HG03175 (cell line): Measurements from ENCODE around the gene WDR74.
"Not testable (repeated sequence)": the region's sequence is repeated elsewhere in the genome, so short reads cannot be mapped to it uniquely, and the experiment has no call there.

Experiments used
- ATAC-seq: cut with Tn5 transposase; IDR thresholded peaks from one replicate; pipeline ENCODE4 v1.9.1; 2021; ENCODE audit warnings: mild to moderate bottlenecking, moderate library complexity; ENCODE audit not compliant: unreplicated experiment

Gene WDR74

GRCh38 chr11:62839050-62839945 is at the start of gene WDR74:
Gene WDR74, minus strand, starts transcription at chr11:62839590. Its CDS starts 20 bp downstream, at chr11:62839570.
- ATAC-seq, result peak; percentile 40

DNA sequence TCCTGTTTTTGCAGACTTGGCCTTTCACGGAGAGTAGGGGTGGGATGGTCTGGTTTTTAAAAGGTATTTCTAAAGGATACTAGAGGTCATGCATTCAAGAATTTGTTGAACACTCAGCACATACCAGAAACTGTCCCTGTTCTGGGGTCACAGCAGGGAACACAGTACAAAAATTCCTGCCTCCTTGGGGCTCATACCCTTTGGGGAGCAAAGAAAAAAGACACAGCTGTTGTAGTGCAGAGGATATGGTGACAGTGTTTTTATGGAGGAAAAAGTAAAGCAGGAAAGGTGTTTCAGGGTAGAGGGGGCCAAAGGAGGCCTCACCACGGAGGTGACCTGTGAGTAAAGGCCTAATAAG is 49.7 kb upstream of the WDR74 start:
- no peak for ATAC-seq

GRCh38 chr11:62888406-62888805 is 49.0 kb upstream of the WDR74 start:
- no peak for ATAC-seq

- no peak for ATAC-seq
Observed at GRCh38 chr11:62885137-62885750, 45.9 kb upstream of the WDR74 start.

GRCh38 chr11:62883673-62884072 is 44.3 kb upstream of the WDR74 start:
- ATAC-seq, result no peak

- ATAC-seq, result no peak
Observed at GRCh38 chr11:62882788-62883501, 43.6 kb upstream of the WDR74 start.

DNA sequence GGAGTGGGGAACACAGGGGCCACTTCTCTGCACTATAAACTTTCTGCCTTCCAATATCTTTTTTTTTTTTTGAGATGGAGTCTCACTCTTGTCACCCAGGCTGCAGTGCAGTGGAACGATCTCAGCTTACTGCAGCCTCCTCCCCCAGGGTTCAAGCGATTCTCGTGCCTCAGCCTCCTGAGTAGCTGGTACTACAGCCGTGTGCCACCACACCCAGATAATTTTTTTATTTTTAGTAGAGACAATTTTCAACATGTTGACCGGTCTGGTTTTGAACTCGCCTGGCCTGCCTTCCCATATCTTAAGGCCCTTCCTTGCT is 43.0 kb upstream of the WDR74 start:
- ATAC-seq, result no peak

- peak; percentile 46 for ATAC-seq
Observed at GRCh38 chr11:62881579-62882430, 42.4 kb upstream of the WDR74 start.

DNA sequence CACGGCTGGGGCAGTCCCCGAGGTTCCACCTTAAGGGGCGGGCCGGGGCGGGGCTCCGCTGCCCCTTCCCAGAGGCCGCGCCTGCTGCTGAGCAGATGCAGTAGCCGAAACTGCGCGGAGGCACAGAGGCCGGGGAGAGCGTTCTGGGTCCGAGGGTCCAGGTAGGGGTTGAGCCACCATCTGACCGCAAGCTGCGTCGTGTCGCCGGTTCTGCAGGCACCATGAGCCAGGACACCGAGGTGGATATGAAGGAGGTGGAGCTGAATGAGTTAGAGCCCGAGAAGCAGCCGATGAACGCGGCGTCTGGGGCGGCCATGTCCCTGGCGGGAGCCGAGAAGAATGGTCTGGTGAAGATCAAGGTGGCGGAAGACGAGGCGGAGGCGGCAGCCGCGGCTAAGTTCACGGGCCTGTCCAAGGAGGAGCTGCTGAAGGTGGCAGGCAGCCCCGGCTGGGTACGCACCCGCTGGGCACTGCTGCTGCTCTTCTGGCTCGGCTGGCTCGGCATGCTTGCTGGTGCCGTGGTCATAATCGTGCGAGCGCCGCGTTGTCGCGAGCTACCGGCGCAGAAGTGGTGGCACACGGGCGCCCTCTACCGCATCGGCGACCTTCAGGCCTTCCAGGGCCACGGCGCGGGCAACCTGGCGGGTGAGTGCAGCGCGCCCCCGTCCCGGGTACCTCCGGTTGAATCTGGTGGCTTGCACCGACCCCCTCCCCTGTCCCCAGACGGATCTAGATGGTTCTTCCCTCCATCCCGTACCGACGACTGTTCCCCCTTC is 41.6 kb upstream of the WDR74 start, which contains the start of gene SLC3A2:
SLC3A2 (plus strand) TSS at position 94 of the 776 bp plus-strand sequence; CDS start at position 222, 128 bp downstream.
- ATAC-seq, result peak; percentile 82

- peak; percentile 14 for ATAC-seq
Observed at GRCh38 chr11:62880231-62880802, 40.9 kb upstream of the WDR74 start.

DNA sequence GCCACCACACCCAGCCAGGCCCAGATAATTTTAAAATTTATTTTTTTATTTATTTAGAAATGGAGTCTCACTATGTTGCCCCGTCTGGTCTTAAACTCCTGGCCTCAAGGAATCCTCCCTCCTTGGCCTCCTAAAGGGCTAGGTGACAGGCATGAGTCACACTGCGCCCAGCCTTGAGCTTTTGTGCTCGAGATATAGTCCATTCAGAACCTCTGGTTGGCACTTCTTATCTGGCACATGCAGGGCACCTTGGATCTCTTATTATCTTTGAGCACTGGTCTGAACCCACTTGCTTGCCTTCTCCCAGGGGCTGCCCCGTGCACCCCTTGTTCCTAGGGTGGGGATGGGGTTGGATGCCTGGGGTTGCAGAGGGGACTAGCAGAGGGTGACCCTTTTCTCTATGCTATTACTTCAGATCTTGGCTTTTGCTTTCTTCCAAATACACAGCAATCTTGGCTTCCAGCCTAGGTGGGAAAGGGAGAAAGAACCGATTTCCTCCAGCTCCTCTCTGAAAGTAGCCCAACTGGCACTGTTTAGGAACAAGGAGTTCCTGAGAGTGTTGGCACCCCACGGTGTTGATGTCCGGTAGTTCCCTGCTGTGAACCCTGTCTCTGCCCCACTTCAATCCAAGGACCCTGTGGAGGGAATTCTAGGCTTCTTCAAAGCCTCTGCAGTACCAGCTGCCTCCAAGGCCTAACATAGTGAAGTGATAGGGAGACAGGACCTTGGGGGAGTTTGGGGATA is 40.0 kb upstream of the WDR74 start:
- ATAC-seq, result no peak

DNA sequence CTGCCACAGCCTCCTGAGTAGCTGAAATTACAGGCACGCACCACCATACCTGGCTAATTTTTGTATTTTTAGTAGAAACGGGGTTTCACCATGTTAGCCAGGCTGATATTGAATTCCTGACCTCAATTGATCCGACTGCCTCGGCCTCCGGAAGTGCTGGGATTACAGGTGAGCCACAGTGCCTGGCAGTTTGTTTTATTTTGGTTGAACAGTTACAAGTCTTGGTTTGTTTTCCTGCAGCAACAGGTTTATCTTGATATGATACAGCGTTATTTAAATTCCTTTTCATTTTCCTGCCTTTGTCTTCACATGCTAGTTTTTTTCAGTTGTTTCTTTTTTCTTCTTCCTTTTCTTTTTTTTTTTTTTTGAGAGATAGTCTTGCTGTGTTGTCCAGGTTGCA is 37.3 kb upstream of the WDR74 start:
- no peak for ATAC-seq

- ATAC-seq, result no peak
Observed at GRCh38 chr11:62875698-62876478, 36.5 kb upstream of the WDR74 start.

DNA sequence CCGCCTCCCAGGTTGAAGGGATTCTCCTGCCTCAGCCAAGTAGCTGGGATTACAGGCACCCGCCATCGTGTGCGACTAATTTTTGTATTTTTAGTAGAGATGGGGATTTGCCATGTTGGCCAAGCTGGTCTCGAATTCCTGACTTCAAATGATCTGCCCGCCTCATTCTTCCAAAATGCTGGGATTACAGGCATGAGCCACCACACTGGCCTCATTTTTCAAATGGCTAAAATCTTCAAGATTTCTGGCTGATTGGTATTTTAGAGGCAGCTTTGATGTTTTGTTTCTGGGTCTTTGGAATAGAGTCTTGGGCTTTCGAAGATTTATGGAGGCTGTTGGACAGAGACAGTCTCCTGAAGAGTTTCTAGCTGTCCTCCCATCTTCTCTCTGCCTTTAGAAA is 35.5 kb upstream of the WDR74 start:
- no peak for ATAC-seq

GRCh38 chr11:62865635-62866034 is 26.2 kb upstream of the WDR74 start:
- no peak for ATAC-seq

DNA sequence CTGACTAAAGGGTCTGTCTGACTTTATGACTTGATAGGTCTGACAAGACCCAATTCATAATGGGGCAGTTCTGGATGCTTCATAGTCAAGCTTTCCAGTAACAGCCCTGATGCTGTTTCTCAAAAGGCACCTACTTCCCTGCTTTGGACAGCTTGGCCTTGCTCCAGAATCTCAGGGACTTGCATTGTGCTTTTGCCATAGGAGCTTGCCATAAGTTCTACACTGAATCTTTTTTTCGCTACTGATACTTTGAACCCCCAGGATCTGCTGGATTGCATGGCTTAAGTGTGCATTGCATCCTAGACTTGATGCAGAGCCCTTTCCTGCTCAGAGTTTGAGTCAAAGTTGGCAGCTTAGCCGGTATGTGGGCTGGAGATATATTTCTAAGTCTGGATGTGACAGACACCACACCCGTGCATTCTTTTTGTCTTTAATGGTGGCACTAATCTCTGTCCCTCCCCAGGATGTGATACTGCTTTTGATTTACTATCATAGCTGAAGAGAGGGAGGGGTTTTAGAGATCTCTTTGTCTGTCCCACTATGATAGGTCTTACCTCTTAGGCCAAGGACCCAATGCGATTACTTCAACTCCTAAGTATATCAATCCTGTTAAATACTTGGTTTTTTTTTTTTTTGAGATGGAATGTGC is 24.4 kb upstream of the WDR74 start:
- ATAC-seq, result no peak

DNA sequence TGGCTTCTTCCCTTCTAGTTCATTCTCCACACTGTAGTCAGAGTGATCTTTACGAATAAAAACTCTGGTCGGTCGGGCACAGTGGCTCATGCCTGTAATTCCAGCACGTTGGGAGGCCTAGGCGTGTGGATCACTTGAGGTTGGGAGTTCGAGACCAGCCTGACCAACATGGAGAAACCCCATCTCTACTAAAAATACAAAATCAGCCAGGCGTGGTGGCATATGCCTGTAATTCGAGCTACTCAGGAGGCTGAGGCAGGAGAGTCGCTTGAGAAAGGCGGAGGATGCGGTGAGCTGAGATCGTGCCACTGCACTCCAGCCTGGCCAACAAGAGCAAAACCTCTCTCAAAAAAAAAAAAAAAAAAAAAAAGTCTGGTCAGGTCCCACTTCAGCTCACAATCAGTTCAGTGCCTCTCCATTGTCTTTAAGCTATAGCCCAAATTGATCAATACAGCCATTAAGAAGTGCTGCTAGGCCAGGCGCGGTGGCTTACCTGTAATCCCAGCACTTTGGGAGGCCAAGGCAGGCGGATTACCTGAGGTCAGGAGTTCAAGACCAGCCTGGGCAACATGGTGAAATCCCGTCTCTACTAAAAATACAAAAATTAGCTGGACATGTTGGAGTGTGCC is 22.3 kb upstream of the WDR74 start:
- not testable (repeated sequence) for ATAC-seq
